SK-N-SH treated with all-trans-retinoic acid at 6 μM for 48 hours (cell line): Measurements from ENCODE around the gene PEAK3.

Source experiments
- ARNTL ChIP-seq: fragments of 450-650 bp; formaldehyde crosslinking; IDR thresholded peaks from 2 replicates; pipeline ENCODE4 v1.5.0; 2020; ENCODE audit warnings: low read depth, mild to moderate bottlenecking, moderate library complexity, borderline replicate concordance
- CREB5 ChIP-seq: fragments of 250-450 bp; sonication (Bioruptor Pico); IDR thresholded peaks from 2 replicates; pipeline ENCODE4 v1.5.1; 2020; ENCODE audit warnings: low read depth, mild to moderate bottlenecking, moderate library complexity
- CSRNP3 ChIP-seq: fragments of 250-450 bp; sonication (Bioruptor Pico); IDR thresholded peaks from 2 replicates; pipeline ENCODE4 v1.5.1; 2021; ENCODE audit warnings: mild to moderate bottlenecking, moderate library complexity
- GLIS3 ChIP-seq: fragments of 250-450 bp; sonication (Bioruptor Pico); IDR thresholded peaks from 2 replicates; pipeline ENCODE4 v1.5.0; 2020; ENCODE audit warnings: mild to moderate bottlenecking, moderate library complexity
- POU6F1 ChIP-seq: fragments of 250-450 bp; sonication (Bioruptor Pico); IDR thresholded peaks from 2 replicates; pipeline ENCODE4 v1.8.0; 2021; ENCODE audit warnings: low read depth, mild to moderate bottlenecking, moderate library complexity, borderline replicate concordance
- TSHZ2 ChIP-seq: fragments of 250-450 bp; sonication (Bioruptor Pico); IDR thresholded peaks from 2 replicates; pipeline ENCODE4 v1.5.0; 2020; ENCODE audit warnings: mild to moderate bottlenecking, moderate library complexity

- TF ChIP-seq CSRNP3 (CRISPR knock-in tag) = no peak
- TF ChIP-seq ARNTL = no peak
- no peak for TF ChIP-seq GLIS3
- no peak for TF ChIP-seq POU6F1 (CRISPR knock-in tag)
- TF ChIP-seq CREB5 (CRISPR knock-in tag) = no peak
- TF ChIP-seq TSHZ2 (CRISPR knock-in tag) = no peak
Measured at GRCh38 chr19:2271234-2272103, 10.5 kb downstream of the PEAK3 start.
